ENCODE measurements around the gene SORBS1.

The SORBS1 gene

GRCh38 chr10:95459446-95460045 is 101.6 kb downstream of the SORBS1 start:
- no peak for DNase-seq (ENCODE audit: low read depth)

- DNase-seq (ENCODE audit: low read depth) = no peak
Measured at GRCh38 chr10:95458871-95459270, 102.3 kb downstream of the SORBS1 start.

- DNase-seq (ENCODE audit: low read depth) = no peak
Measured at GRCh38 chr10:95458014-95458413, 103.2 kb downstream of the SORBS1 start.

GRCh38 chr10:95457319-95457886 is 103.8 kb downstream of the SORBS1 start:
- DNase-seq (ENCODE audit: low read depth) = no peak

- no peak for DNase-seq (ENCODE audit: low read depth)
Measured at GRCh38 chr10:95456516-95456915, 104.7 kb downstream of the SORBS1 start.

GRCh38 chr10:95454940-95455339 is 106.2 kb downstream of the SORBS1 start:
- no peak for DNase-seq (ENCODE audit: low read depth)

GRCh38 chr10:95454356-95454755 is 106.8 kb downstream of the SORBS1 start:
- no peak for DNase-seq (ENCODE audit: low read depth)

- DNase-seq (ENCODE audit: low read depth) = no peak
Measured at GRCh38 chr10:95451568-95452524, 109.3 kb downstream of the SORBS1 start.

- DNase-seq (ENCODE audit: low read depth) = no peak
Measured at GRCh38 chr10:95451150-95451549, 110.0 kb downstream of the SORBS1 start.

GRCh38 chr10:95450188-95450587 is 111.0 kb downstream of the SORBS1 start:
- no peak for DNase-seq (ENCODE audit: low read depth)

GRCh38 chr10:95447685-95448084 is 113.5 kb downstream of the SORBS1 start:
- no peak for DNase-seq (ENCODE audit: low read depth)

GRCh38 chr10:95445837-95446486 is 115.2 kb downstream of the SORBS1 start:
- DNase-seq (ENCODE audit: low read depth) = peak; percentile 8

- DNase-seq (ENCODE audit: low read depth) = no peak
Measured at GRCh38 chr10:95445223-95445836, 115.8 kb downstream of the SORBS1 start.

- no peak for DNase-seq (ENCODE audit: low read depth)
Measured at GRCh38 chr10:95444792-95445191, 116.4 kb downstream of the SORBS1 start.

GRCh38 chr10:95443636-95444035 is 117.5 kb downstream of the SORBS1 start:
- DNase-seq (ENCODE audit: low read depth) = no peak

- DNase-seq (ENCODE audit: low read depth) = no peak
Measured at GRCh38 chr10:95442341-95442740, 118.8 kb downstream of the SORBS1 start.

- no peak for DNase-seq (ENCODE audit: low read depth)
Measured at GRCh38 chr10:95441547-95441923, 119.6 kb downstream of the SORBS1 start.

GRCh38 chr10:95440756-95441546 is 120.2 kb downstream of the SORBS1 start:
- DNase-seq (ENCODE audit: low read depth) = no peak

- DNase-seq (ENCODE audit: low read depth) = no peak
Measured at GRCh38 chr10:95440038-95440725, 121.0 kb downstream of the SORBS1 start.

GRCh38 chr10:95438781-95439180 is 122.4 kb downstream of the SORBS1 start:
- no peak for DNase-seq (ENCODE audit: low read depth)

GRCh38 chr10:95437669-95438068 is 123.5 kb downstream of the SORBS1 start:
- no peak for DNase-seq (ENCODE audit: low read depth)

Data from stimulated activated CD4-positive, alpha-beta T cell treated with anti-CD3 and anti-CD28 coated beads, Interleukin-2, amount 100 ng/mL, for 4 hours (primary cell).